GM15510 (cell line): ENCODE measurements around the gene PLXNB3.

ENCODE experiments used
- POLR2A ChIP-seq: IDR thresholded peaks from 3 replicates; pipeline ENCODE4 v1.6.1; 2011; ENCODE audit warnings: borderline replicate concordance; ENCODE audit not compliant: insufficient read length; ENCODE audit errors: extremely low read depth

Gene PLXNB3

DNA sequence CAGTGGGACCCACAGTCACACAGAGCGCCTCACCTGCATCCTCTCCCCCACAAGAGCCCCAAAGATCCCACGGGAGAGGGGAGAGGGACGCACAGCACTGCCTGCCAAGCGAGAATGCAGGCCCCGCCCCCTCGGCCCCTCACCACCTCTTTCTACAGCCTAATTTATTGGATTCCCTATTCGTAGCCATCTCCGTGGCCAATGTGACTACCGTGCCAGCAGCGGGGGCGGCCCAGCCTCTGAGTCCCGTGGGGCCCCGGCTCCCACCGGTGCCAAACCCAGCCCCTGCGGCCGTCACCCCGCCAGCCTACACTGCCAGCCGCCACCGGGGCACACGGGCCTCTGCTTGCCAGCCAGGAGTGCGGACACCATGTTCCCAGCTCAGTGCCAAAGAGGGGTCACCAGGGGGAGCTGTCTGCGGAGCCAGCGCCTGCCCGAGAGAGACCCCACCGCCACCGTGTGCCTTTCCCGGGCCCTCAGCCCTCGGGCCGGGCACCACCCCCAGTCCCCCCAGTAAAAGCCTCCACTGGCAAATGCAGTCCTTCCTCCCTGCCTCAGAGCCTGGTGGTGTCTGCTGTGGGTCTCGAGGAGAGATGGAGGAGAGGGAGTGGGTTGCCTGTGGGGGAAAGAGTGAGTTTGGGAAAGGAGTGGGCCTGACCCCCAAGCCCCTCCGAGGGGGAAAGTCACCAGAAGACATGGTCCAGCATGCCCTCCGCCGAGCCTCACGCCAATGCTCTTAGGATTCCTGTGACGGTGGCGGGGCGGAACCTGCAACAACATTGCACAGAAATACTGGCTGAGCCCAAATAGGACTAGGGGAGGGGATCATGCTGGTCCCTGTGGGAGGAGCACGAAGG, 19.6 kb upstream of the PLXNB3 start:
- TF ChIP-seq POLR2A = no peak

DNA sequence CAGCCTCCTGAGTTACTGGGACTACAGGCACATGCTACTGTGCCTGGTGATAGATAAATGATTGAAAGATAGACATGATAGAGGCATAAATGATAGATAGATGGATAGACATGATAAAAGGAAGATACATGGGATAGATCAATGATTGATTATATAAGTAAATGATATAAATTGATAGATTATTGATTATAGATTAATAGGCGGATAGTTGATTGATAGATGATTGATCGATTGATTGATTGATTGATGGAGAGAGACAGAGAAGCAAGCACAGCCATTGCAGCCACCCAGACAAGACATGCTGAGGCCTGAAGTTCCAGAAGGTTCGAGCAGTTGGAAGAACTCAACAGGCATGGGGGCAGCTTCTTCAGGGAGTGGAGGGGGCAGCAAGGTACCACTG, 17.7 kb upstream of the PLXNB3 start:
- TF ChIP-seq POLR2A = no peak

DNA sequence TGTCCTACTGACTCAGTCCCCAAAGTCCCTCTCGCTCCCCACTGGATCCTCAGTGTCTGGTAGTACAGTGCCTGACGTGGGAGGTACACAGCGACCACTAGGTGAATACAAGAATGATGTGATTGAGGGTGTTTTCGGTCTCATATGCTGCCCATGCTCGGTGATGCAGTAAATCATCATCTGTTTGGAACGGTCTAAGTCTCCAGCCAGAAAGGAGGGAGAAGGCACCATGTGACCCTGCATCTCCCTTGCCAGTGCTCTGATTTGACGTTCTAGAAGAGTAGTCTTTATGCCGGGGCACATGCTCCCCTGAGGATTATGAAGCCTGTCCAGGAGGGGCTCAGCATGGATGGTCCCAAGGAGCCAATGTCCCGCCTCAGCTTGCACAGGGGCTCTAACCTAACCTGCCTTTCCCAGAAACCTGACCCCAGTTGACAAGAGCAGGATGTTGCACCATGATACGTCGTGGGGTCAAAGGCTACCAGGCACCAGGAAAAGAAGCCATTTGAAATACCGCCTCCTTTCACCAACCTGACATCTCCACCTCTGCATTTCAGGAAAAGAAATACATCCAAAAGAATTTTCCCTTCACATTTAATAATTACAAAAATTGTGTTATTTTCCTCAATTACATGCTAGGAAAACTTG, 13.8 kb upstream of the PLXNB3 start:
- TF ChIP-seq POLR2A = no peak

DNA sequence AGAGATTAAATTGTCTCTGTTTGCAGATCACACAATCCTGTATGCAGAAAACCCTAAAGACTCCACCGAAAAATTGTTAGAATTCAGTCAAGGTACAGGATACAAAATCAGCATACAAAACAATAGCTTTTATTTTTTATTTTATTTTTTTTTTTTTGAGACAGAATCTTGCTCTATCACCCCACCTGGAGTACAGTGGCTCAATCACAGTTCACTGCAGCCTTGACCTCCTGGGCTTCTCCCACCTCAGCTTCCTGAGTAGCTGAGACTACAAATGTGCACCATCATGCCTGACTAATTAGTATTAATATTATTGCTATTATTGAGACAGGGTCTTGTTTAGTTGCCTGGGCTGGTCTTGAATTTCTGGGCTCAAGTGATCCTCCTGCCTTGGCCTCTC, 8.9 kb upstream of the PLXNB3 start:
- TF ChIP-seq POLR2A = no peak

DNA sequence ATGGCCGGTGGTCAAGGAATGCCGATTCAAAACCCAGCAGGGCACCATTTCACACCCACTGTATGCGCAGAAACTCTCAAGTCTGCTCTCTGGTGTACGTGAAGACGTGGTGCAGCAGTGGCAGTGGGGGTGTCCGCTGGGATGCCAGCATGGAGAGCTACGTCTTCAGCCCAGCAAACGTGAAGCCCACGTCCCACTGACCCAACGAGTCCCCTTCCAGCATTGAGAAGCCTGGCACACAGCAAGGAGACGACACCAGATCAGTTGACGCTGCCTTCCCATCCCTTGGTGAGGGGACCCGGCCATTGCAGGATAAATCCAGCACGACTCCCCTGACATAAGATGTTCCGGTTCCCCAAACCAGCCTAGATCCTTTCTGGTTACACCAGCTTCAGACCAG, 2.2 kb upstream of the PLXNB3 start:
- TF ChIP-seq POLR2A = no peak

DNA sequence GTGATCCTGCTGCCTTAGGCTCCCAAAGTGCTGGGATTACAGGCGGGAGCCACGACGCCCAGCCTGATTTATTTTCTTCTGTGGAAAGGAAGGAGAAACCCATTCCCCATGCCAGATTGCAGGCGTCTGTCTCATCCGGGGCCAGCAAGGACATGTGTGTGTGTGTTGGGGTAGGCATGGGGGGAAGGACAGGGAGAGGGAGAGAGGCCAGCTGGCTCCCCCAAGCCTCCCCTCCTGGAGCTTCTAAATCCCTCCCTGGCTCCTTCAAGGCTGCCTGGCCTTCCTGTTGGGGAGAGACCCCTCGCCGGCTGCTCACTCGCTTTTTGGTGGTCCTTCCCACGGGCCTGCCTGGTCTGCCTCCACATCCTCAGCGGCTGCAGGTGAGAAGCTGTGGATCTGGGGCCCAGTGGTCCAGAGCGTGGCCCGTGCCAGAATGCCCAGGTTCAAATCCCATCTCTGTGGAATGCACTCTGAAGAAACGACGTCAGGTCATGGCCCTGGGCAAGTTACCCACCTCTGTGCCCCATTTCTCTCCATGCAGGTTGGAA, 1.3 kb upstream of the PLXNB3 start:
- TF ChIP-seq POLR2A = no peak

DNA sequence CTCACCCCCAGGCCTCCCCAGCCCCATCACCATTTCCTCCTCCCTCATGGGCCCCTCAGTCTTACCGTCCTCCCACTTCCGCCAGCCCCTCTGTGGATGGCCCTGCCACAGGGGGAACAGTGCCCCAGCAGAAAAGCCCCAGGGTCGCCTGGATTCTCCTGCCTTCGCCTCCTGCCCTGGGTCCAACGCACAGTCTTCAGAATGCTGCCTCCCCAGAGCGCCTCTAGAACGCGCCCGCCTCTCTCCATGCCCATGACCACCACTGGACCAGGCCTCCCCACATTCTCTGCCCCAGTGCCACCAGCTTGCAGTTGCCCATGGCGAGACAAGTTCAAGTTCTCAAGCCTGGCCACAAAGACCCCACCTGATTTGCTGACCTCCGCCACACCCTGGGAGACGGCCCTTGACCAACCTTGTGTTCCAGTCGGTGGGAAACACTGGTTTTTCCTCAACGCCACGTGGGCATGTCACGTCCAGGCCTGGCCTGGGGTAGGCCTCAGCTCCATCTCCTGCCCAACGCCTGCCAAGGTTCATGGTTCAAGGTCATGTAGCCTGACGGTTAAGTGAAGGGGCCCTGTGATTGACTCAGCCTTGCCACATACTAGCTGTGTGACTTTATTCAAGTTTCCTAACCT, 634 bp upstream of the PLXNB3 start:
- TF ChIP-seq POLR2A = no peak

DNA sequence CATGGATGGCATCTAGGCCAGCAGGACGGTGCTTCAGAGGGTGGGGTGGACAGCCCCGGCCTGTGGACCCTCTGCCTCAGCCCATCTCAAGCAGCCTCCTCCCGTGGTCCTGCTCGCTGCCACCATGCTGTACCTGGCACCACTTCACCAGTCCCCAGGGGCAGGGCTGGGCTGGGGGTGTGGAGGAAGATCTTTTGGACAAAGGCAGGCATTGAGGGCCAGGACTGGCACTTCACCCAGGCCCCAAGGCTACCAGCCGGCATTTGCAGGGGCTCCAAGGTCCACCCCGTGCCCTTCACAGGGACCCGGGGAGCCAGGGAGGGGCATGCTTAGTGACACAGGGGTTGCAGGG, 713 bp downstream of the PLXNB3 start:
- TF ChIP-seq POLR2A = no peak

DNA sequence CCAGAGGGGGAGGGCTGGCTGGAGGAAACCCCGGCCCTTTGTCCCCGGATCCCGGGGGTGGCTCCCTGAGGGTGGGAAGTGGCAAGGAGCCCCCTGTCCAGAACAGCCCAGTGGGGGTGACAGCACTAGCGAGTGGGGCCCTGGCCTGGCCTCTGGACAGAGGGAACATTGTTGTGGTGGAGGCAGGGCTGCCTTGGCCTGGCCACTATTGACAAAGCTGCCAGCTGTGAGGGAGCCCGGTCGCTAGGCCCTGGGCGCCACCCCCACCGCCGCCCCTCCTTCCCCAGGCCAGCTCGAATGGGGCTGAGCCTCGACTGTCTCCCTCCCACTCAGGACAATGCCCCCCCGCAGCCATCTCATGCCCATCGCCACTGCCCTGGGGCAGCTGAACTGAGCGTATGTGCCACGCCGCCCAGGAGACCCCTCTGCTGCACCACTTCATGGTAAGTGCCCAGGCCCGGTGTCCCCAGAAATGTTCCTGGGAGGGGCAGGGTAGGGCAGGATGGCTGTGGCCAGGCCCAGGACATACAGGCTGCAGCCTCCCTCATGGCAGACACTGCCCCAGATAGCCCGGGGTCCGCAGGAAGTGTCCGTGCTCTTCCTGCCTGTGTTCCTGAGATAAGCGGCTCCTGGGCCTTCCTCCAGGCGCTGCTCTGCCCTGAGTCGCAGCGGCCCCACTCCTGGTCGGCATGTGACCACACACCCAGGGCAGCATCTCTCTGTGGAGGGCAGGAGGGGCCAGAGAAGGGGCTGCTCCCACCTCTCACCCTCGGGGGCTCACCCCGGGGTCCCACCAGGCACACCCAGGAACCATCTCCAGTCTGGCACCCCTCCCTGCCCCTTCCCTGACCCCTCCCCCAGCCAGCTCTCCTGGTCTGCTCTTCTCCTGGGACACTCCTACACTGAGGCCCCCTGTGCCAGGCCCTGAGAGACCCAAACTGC, 1.4 kb downstream of the PLXNB3 start:
- no peak for TF ChIP-seq POLR2A

DNA sequence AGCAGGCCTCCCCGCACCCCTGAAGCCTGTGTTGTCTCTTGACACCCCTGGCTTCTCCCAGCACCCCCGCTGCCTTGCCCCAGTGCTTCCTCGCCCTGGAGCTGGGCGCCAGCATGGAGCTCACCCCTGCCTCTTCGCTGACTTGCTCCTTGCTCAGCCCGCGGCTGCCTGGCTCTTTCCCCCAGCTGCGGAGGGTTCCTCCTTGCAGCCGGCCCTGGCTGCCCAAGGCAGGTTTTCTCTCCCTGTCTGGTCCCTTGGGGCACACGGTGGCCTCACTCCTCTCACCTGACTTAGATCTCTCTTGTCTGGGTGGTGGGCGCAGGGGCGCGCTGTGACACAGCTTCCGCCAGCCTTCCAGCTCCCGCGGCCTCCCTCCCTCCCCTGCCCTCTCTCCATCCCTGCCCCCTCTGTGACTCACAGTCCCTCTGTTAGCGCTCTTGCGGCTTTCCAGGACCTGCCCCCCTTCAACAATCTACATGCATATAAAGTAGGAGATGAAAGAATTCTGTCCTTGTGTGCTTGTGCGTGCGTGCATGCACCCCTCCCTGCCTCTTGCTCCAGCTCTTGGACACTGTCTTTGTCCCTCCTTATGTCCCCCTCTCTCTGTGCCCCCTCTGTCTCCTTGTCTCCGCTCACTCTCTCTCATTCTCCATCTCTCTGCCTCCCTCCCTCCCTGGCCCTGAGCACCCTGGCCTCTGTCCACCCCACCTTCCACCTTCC, 2.2 kb downstream of the PLXNB3 start:
- no peak for TF ChIP-seq POLR2A

DNA sequence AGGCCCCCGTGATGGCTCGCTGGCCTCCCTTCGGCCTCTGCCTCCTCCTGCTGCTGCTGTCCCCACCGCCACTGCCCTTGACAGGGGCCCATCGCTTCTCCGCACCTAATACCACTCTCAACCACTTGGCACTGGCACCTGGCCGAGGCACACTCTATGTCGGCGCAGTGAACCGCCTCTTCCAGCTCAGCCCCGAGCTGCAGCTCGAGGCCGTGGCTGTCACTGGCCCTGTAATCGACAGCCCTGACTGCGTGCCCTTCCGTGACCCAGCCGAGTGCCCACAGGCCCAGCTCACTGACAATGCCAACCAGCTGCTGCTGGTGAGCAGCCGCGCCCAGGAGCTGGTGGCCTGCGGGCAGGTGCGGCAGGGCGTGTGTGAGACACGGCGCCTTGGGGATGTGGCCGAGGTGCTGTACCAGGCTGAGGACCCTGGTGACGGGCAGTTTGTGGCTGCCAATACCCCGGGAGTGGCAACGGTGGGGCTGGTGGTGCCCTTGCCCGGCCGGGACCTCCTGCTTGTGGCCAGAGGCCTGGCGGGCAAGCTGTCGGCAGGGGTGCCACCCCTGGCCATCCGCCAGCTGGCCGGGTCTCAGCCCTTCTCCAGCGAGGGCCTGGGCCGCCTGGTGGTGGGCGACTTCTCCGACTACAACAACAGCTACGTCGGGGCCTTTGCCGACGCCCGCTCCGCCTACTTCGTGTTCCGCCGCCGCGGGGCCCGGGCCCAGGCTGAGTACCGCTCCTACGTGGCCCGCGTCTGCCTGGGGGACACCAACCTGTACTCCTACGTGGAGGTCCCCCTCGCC, 3.0 kb downstream of the PLXNB3 start:
- TF ChIP-seq POLR2A = no peak

DNA sequence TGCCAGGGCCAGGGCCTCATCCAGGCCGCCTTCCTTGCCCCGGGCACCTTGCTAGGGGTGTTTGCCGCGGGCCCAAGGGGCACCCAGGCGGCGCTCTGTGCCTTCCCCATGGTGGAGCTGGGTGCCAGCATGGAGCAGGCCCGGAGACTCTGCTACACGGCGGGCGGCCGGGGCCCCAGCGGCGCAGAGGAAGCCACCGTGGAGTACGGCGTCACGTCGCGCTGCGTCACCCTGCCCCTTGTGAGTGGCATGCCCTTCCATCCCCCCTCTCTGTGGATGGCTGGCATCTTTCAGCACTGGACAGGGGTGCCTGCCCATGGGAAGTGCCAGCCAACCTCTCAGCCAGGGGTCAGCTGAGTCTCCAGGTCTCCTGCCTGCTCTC, 3.6 kb downstream of the PLXNB3 start:
- TF ChIP-seq POLR2A = no peak
